AML-193 (cell line): ENCODE results near the gene CDH2.

Experiments used
- DNase-seq, 2 experiments: peaks; one replicate each; lab custom pipeline; 2025; lab: John Stamatoyannopoulos, UW

Gene CDH2

GRCh38 chr18:28176948-28177827 is at the start of gene CDH2:
CDH2 (minus strand) TSS chr18:28177130; CDS start chr18:28177022, 108 bp downstream.
- DNase-seq, result no peak

DNA sequence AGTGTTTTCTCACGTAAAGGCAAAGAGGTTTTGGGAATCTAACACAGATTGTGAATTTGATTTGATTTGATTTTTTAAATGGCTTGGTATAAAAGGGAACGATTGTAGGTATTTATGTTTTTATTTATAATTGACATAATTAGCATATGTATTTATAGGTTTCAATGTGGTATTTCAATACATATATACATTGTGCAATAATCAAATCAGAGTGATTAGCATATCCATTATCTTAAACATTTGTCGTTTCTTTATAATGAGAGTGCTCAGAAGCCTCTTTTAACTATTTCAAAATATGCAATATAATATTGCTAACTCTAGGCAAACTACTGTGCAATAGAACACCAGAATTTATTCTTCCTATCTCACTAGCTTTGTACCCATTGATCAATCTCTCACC is 35.1 kb upstream of the CDH2 start:
- no peak for DNase-seq

DNA sequence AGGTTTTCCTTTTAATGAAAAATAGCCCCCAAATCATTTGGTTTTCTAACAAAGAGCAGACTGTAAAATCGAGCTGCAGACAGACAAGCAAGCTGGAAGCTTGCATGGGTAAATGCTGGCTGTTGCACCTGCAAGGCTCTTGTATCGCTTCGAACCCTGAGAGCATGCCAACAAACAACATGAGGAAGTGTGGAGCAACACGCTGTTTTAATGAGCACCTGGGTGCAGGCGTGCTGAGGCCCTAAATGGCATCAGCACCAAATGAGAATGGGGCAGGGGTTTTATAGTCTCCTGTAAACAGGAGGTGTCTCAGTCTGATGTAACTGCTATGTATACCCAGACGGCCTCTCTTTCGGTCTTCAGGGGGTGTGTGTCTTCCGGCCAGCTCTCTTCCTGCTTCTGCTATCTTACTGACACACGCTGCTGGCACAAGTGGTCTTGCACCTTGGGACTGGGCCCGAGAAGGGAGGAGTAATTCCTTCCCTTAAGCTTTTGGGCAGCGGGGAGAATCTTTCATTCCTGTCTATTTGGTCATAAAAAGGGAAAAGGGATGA is 31.9 kb upstream of the CDH2 start:
- DNase-seq, result no peak

DNA sequence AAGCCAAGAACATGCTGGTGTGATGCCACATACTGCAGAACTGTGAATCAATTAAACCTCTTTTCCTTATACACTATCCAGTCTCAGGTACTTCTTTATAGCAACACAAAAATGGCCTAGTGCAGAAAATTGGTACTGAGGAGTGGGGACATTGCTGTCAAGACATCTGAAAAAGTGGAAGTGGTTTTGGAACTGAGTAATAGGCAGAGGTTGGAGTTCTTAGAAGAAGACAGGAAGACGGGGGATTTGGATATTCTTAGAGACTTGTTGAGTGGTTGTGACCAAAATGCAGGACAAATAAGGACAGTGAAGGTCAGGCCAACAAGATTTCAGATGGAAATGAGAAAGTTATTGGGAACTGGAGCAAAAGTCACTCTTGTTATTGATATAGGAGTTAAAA is 31.3 kb upstream of the CDH2 start:
- no peak for DNase-seq

DNA sequence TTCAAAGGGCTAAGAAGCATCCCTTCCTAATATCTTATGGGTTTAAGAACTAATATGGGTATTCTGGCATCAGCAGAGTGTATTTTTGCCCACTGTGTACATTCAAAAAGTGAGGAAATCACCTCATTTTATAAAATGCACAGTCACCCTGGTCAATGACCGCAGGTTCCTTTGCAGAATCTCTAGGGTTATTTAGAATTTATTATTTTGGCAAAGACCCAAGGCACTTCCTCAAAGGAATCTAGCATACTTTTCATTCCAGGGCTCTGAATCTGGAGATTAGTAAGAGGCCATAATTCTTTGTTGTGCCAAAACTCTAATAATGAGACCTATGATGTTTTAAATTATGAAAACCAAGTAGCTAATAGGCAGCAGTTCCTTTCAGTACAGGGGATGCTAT is 27.2 kb upstream of the CDH2 start:
- no peak for DNase-seq

DNA sequence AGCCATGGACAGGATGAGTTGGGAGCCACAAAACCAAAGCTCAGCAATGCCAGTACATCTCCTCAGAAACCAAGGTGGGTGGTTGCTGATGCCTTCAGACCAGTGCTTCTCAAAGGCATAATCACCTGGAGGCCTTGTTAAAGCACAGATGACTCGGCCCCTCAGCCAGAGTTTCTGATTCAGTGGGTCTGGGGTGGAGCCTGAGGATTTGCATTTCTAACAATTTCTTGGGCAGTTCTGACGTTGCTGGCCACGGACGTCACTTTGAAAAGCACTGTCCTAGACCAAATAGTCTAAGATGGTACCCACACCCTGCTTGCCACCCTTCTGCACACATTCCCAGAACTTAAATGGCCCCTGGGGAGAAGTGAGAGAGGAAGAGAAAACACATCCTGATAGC is 24.1 kb upstream of the CDH2 start:
- no peak for DNase-seq

GRCh38 chr18:28198620-28199019 is 21.7 kb upstream of the CDH2 start:
- DNase-seq, result no peak

DNA sequence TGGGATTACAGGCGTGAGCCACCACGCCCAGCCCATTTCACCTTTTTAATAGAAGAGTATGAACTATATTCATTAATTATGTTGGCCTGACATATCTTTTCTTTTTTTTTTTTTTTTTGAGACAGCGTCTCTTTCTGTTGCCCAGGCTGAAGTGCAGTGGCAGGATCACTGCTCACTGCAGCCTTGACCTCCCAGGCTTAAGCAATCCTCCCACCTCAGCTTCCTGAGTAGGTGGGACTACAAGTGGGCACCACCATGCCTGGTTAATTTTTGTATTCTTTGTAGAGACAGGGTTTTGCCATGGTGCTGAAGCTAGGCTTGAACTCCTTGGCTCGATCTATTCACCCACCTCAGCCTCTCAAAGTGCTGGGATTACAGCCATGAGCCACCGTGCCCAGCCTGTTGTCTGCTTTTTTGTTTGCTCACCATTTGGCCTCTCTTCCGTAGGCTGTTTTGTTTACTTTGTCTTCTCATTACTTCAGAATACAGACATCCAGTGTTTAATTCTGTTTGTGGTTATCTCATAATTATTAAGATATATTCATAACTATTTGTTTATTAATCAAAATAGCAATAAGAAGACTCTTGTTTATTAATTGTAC is 16.3 kb upstream of the CDH2 start:
- DNase-seq, result no peak

- DNase-seq, result peak; percentile 29 to 34
Measured at GRCh38 chr18:28189400-28190239, 12.7 kb upstream of the CDH2 start.

DNA sequence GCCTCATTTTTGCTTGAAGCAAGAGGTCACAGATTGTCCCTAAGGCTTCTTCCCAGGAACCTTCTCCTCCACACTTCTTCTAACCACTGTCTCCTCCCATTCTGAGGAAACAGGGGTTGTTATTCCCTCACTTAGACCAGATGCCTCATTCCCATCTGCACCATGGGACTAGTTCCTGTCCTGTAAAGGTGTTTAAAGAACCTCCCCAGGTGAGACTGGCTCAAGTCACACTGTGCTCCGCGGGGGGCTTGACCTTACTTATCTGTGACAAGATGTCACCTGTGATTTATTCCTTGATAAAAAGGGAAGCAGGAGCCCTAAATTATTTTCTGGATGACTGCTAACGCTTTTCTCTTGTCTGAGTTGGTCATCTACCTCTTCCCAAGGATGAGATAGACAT is 8.2 kb upstream of the CDH2 start:
- DNase-seq, result no peak

DNA sequence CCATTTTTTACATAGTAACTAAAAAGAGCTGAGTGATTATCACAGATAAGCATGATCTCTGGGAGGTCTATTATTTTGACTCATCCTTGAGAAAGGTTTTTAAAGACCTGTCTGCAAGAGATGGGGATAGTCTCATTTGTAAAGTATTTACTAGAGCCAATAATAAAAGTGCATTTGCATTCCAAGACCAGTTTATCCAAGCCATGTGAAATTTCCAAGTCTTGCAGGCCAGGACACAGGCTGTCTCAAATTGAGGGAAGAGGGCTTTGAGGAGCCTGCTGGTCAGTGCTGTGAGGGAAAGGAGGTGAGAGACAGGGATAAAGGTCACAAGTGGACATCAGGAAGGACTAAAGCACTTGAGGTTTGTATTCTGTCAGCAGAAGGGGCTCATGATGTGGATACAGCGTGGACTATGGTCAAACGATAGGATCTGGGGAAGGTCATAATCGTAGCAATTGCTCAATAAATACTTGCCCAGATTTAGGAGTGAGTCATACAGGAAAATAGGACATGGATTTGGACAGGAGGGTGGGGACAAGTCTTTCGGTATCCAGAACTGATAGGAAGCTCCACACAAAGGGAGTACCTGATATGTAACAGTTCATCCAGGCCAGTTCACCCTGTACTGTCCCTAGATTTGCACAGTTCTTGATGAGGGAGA is 6.6 kb upstream of the CDH2 start:
- no peak for DNase-seq

GRCh38 chr18:28181616-28182015 is 4.7 kb upstream of the CDH2 start:
- DNase-seq, result no peak

GRCh38 chr18:28178720-28179119 is 1.8 kb upstream of the CDH2 start:
- no peak for DNase-seq

GRCh38 chr18:28177828-28178635 is 1.1 kb upstream of the CDH2 start:
- no peak for DNase-seq

DNA sequence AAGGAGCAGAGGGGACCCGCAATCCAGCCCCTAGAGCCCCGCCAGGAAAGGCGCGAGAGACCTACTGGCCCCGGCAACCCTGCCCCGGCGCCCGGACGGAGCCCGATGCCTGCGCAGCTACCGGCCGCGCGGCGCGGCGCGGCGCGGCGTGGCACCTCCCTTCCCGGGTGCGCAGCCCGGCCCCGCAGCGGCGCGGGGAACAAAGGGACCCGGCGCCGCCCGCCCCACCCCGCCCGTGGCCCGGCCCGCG is 307 bp downstream of the CDH2 start:
- DNase-seq, result no peak

- DNase-seq, result no peak
Measured at GRCh38 chr18:28175930-28176697, 816 bp downstream of the CDH2 start.

DNA sequence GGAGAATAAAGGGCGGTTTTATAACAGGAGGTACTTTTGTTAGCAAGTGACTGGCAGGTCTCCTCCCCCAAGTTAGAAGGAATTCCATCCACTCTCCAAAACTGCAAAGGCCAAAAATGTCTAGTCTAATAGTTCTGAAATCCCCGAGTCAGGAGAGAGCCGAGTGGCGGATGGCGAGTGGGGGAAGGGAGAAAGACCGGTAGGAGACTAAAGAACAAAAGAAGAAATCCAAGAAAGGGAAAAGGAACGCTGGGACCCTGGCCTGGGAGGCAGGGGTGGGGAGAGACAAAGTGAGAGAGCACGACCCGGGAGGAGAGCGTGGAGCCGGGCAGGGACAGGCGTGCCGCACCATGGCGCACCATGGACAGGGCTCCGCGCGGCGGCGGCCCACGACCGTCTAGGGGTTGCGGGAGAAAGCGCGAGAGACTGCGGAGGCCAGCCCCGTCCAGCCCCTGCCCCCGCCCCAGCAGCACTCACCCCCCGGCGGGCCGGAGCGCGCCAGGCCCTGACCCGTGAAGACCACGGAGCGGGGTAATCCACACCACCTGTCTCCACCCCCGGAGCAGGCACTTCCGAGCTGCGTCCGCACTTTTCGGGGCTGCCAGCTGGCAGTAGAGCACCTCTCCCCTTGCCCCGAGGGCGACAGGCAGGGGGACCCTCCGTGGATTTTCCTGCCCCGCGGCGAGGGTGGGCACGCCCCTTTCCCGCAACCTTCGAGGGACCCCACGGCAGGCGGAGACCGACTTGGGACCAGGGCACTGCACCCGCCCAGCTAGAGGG is 1.6 kb downstream of the CDH2 start:
- DNase-seq, result no peak

- DNase-seq, result no peak
Measured at GRCh38 chr18:28174181-28174905, 2.6 kb downstream of the CDH2 start.

DNA sequence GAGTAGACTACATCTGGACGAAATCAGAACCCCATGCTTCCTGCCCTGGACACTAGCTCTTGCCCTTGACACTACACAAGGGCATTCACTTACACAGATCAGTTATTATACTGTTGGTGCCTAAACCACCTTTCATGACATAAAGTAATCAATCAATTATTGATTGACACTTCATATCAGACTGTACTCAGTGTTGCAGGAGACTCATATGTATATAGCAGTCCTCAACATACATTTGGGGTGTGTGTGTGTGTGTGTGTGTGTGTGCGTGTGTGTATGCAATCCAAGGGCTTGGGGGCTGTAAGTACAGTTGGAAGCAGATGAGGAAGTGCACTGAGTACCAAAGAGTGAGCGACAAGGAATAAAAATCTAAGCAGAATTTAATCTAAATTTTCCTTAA is 5.1 kb downstream of the CDH2 start:
- no peak for DNase-seq
